CD4-positive, alpha-beta T cell (primary cell): ENCODE data around the gene ACSS2. TPM values are rescaled to one million over a fixed set of nuclear protein-coding genes. Genes with fewer than 3 reads are reported as not detected.

ENCODE experiments used
- ATAC-seq: fragments of 200-7000 bp; cut with Tn5 transposase; one replicate; pipeline ENCODE4 v1.10.0; 2022; ENCODE audit warnings: mild to moderate bottlenecking; ENCODE audit not compliant: poor library complexity
- CTCF ChIA-PET: fragments of 350-600 bp; sonication (Branson Sonifier 250); formaldehyde crosslinking; loops from one replicate; lab custom pipeline; 2021; ENCODE audit warnings: antibody characterized with exemption, inconsistent platforms; lab: Charles Lee
- POLR2A ChIA-PET: fragments of 350-600 bp; sonication (Branson Sonifier 250); formaldehyde crosslinking; loops from one replicate; lab custom pipeline; 2021; ENCODE audit warnings: antibody characterized with exemption, inconsistent platforms; lab: Charles Lee
- DNase-seq, 14 experiments: peaks; one replicate each; pipeline ENCODE4 v3.0.0-alpha.2; 2013 to 2020; ENCODE audit warnings: mixed read lengths in 2 of 14
- H3K27ac ChIP-seq, 2 donors: one replicate each; pipeline versions ENCODE4 v1.5.1 to v1.7.0; 2013; ENCODE audit warnings: low read length in 2 of 2, low read depth in 1 of 2, mild to moderate bottlenecking in 1 of 2
- H3K27me3 ChIP-seq, 2 experiments: 1 replicate in 1 of 2; 2 replicates in 1 of 2; pipeline versions ENCODE4 v1.6.1 to v1.7.0; 2013; ENCODE audit warnings: low read length in 2 of 2, control low read depth in 1 of 2, mild to moderate bottlenecking in 1 of 2, moderate library complexity in 1 of 2; ENCODE audit not compliant: insufficient read depth in 2 of 2, control insufficient read depth in 1 of 2
- H3K36me3 ChIP-seq: one replicate; pipeline ENCODE4 v1.6.1; 2013; ENCODE audit warnings: low read length, control low read depth; ENCODE audit not compliant: insufficient read depth
- H3K4me1 ChIP-seq: one replicate; pipeline ENCODE4 v1.6.1; 2013; ENCODE audit warnings: low read length, control low read depth; ENCODE audit not compliant: insufficient read depth
- H3K4me3 ChIP-seq: one replicate; pipeline ENCODE4 v1.5.1; 2013; ENCODE audit warnings: mild to moderate bottlenecking, low read length, moderate library complexity
- H3K9me3 ChIP-seq, 2 experiments: 1 replicate in 1 of 2; 2 replicates in 1 of 2; pipeline versions ENCODE4 v1.6.1 to v1.7.0; 2013; ENCODE audit warnings: low read length in 2 of 2, mild to moderate bottlenecking in 2 of 2, control low read depth in 1 of 2, moderate library complexity in 1 of 2; ENCODE audit not compliant: control insufficient read depth in 1 of 2, insufficient read depth in 1 of 2
- H3K27ac Mint-ChIP-seq: one replicate; pipeline ENCODE4 v1.8.0; 2020; ENCODE audit warnings: mixed read lengths
- H3K27me3 Mint-ChIP-seq: one replicate; pipeline ENCODE4 v1.8.0; 2021; ENCODE audit warnings: mixed read lengths
- H3K36me3 Mint-ChIP-seq: one replicate; pipeline ENCODE4 v1.8.0; 2021; ENCODE audit warnings: low read depth, mixed read lengths
- H3K4me1 Mint-ChIP-seq: one replicate; pipeline ENCODE4 v1.8.0; 2021; ENCODE audit warnings: low read depth, mixed read lengths
- H3K4me3 Mint-ChIP-seq: one replicate; pipeline ENCODE4 v1.8.0; 2020; ENCODE audit warnings: mild to moderate bottlenecking, mixed read lengths
- H3K9me3 Mint-ChIP-seq: one replicate; pipeline ENCODE4 v1.8.0; 2020; ENCODE audit warnings: mixed read lengths
- intact Hi-C, 2 experiments: fragments of 100-400 bp; cut with DNase I in 1 of 2; cut with micrococcal nuclease in 1 of 2; formaldehyde crosslinking; loops; one replicate each; pipeline versions ENCODE4 v1.15.1 to v1.9.0; 2023 to 2025; cut with DNase I, micrococcal nuclease
- total RNA-seq, 174 experiments: library from RNA in 2 of 174; stranded (reverse) in 2 of 174; gene quantifications; one replicate each; pipeline ENCODE4 v1.2.3 and lab custom pipeline; 2021 to 2026
- TF ChIP-seq, protein P1 (sequence below): fragments of 200-600 bp; IDR thresholded peaks from one replicate; pipeline ENCODE4 v1.8.0; 2022; ENCODE audit warnings: antibody characterized with exemption, mild to moderate bottlenecking

Gene ACSS2
- total RNA-seq, 2 experiments from 2014 or later, result 15.6 to 18.8 TPM

DNA sequence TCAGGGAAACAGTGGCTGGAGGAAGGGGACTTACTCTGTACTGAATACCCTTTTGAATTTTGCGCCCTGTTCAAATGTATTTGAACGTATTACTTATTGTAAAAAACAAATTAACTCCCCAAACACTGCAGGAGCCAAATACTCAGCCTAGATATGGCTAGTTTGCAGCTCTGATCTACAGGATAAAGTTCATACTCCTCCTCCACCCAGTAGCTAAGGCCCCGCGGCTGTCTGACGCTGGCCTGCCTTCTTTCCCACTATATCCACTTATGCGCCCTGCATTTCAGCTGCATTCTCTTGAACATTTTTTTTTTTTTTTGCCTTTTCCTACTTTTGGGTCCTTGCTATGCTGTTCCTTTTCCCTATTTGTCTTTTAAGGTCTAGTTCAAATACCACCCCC is 72.7 kb downstream of the ACSS2 start:
- Histone ChIP-seq H3K9me3 (no peaks in the 10 kb centered on the region), H3K27me3 (no peaks in the 10 kb centered on the region), H3K27ac (no peak overlapping the region), H3K4me1 (no peaks in the 10 kb centered on the region), H3K4me3 (no peak overlapping the region), H3K36me3 (peaks cover 38% of the 10 kb centered on the region)
- Mint-ChIP-seq H3K27me3 (no peaks in the 10 kb centered on the region), H3K27ac (no peak overlapping the region), H3K4me1 (no peaks in the 10 kb centered on the region), H3K9me3 (no peaks in the 10 kb centered on the region), H3K4me3 (no peak overlapping the region), H3K36me3 (peaks cover 39% of the 10 kb centered on the region)
- intact Hi-C loops, result no loop called here
- CTCF ChIA-PET, result no interaction called here
- ATAC-seq (no peak), DNase-seq (no peak)
- TF ChIP-seq, protein P1, sequence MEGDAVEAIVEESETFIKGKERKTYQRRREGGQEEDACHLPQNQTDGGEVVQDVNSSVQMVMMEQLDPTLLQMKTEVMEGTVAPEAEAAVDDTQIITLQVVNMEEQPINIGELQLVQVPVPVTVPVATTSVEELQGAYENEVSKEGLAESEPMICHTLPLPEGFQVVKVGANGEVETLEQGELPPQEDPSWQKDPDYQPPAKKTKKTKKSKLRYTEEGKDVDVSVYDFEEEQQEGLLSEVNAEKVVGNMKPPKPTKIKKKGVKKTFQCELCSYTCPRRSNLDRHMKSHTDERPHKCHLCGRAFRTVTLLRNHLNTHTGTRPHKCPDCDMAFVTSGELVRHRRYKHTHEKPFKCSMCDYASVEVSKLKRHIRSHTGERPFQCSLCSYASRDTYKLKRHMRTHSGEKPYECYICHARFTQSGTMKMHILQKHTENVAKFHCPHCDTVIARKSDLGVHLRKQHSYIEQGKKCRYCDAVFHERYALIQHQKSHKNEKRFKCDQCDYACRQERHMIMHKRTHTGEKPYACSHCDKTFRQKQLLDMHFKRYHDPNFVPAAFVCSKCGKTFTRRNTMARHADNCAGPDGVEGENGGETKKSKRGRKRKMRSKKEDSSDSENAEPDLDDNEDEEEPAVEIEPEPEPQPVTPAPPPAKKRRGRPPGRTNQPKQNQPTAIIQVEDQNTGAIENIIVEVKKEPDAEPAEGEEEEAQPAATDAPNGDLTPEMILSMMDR, result no peak
- POLR2A ChIA-PET, result no interaction called here

DNA sequence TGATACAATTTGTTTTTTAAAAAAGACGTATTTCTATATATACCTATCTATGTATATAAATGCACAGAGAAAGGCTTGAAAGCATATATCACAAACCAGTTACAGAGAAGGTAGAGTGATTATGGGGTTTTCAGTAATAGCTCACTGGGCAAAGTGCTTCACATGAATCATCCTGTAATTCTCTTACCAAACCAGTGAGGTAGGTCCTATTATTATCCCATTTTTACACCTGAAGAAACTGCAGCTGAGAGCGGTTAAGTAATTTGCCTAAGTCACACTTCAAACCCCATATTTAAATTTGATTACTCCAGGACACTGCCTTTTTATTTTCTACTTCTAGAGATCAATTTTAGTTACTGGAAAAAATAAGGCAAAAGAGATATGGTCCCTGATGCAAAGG is 74.8 kb downstream of the ACSS2 start:
- Mint-ChIP-seq H3K27me3 (no peaks in the 10 kb centered on the region), H3K4me1 (peaks cover 19% of the 10 kb centered on the region), H3K36me3 (peaks cover 32% of the 10 kb centered on the region), H3K27ac (no peak overlapping the region), H3K4me3 (no peak overlapping the region), H3K9me3 (no peaks in the 10 kb centered on the region)
- POLR2A ChIA-PET, result no interaction called here
- CTCF ChIA-PET, result interaction anchor here (2.2 kb wide), 1 partner anchor 76 kb away, joined by 7 read pairs; no protein-coding TSS in a partner anchor
- Histone ChIP-seq H3K27ac (no peak overlapping the region), H3K9me3 (no peaks in the 10 kb centered on the region), H3K27me3 (no peaks in the 10 kb centered on the region), H3K4me1 (peaks cover 14% of the 10 kb centered on the region), H3K36me3 (peaks cover 25% of the 10 kb centered on the region), H3K4me3 (no peak overlapping the region)
- ATAC-seq (no peak), DNase-seq (no peak)
- intact Hi-C loops, result loop anchor here in 1 of 2 experiments (10.0 kb wide), 2 partner anchors 646 to 956 kb away; partner anchors contain the start of genes AHCY and RALY
- TF ChIP-seq, protein P1, result no peak

DNA sequence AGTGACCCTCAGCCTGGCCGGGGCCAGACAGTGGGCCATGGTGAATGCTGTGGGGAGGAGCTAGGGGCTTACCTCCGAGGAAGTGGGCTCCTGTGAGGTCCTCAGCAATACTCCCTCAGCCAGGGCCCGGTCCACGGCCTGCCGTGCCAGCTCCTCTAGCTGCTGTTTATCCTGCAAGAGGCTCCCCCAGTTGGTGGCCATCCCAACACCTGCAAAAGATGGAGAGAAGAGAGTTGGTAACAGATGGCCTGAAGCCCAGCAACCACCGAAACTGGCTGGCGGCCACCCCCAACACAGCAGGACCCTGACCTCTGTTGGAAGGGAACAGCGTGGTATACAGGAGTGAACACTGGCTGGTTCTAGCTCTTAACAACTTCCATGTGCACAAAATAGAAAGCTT is 75.2 kb downstream of the ACSS2 start:
- H3K27me3 ChIP-seq, result no peaks in the 10 kb centered on the region
- ChIA-PET POLR2A (no interaction called here), CTCF (interaction anchor here (2.2 kb wide), 1 partner anchor 77 kb away, joined by 7 read pairs; no protein-coding TSS in a partner anchor)
- Mint-ChIP-seq H3K27me3 (no peaks in the 10 kb centered on the region), H3K9me3 (no peaks in the 10 kb centered on the region), H3K4me3 (no peak overlapping the region), H3K27ac (no peak overlapping the region), H3K4me1 (peaks cover 23% of the 10 kb centered on the region), H3K36me3 (peaks cover 28% of the 10 kb centered on the region)
- DNase-seq (no peak), ATAC-seq (no peak)
- TF ChIP-seq, protein P1, result no peak
- H3K36me3 ChIP-seq, result peaks cover 25% of the 10 kb centered on the region
- intact Hi-C loops, result loop anchor here in 1 of 2 experiments (10.0 kb wide), 2 partner anchors 647 to 957 kb away; partner anchors contain the start of genes AHCY and RALY
- no peak overlapping the region for H3K4me3 ChIP-seq
- H3K9me3 ChIP-seq, result no peaks in the 10 kb centered on the region
- H3K4me1 ChIP-seq, result peaks cover 18% of the 10 kb centered on the region
- H3K27ac ChIP-seq, result no peak overlapping the region
